ENCODE results near the gene CDH18. TPM values are rescaled to one million over a fixed set of nuclear protein-coding genes. Genes with fewer than 3 reads are reported as not detected.

Gene CDH18
- total and polyA plus RNA-seq, 4 donors, result 0.03 to 2.4 TPM; not detected in 2

DNA sequence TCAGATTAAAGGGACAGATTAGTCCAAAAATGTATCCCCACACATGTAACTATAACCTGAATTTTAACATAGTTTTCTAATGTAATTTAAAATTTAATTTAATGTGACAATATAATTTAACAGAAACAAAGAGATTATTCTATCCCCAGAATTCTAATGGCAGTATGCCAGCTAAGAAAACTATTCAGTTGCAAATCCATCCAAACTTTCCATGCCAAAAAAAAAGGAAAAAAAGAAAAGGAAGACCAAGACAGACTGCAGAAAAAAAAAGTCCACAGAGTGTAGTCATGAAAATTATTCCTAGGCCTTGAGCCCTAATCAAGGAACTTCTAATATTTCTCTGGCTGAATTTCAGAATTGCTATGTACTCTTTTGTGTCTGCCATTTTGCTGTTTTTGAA is 217.6 kb downstream of the CDH18 start:
- H3K9me3 ChIP-seq (ENCODE audit: control insufficient read depth in 4 of 4, insufficient read depth in 3 of 4, low read length in 3 of 4), result no peaks in the 10 kb centered on the region
- H3K36me3 ChIP-seq (ENCODE audit: control insufficient read depth in 4 of 4, insufficient read depth in 4 of 4, low read length in 4 of 4), result no peaks in the 10 kb centered on the region
- TF ChIP-seq CTCF (IDR thresholded peaks at IDR 0.05; ENCODE audit: control extremely low read depth, extremely low read depth), result no peak
- peak in 2 of 3 donors; percentile 7 to 12 for DNase-seq
- no peak overlapping the region for H3K27ac ChIP-seq (ENCODE audit: low read depth in 1 of 2, low read length in 1 of 2)
- no peaks in the 10 kb centered on the region for H3K27me3 ChIP-seq (ENCODE audit: control insufficient read depth in 3 of 3, insufficient read depth in 3 of 3, low read length in 2 of 3)
- H3K4me1 ChIP-seq (ENCODE audit: control insufficient read depth in 5 of 5, insufficient read depth in 5 of 5, low read length in 5 of 5), result no peaks in the 10 kb centered on the region
- H3K9ac ChIP-seq (ENCODE audit: insufficient read depth in 1 of 2, low read length in 2 of 2), result no peak overlapping the region
- ATAC-seq (ENCODE audit: insufficient read depth, low FRiP score), result no peak
- H3K4me3 ChIP-seq, result no peak overlapping the region

DNA sequence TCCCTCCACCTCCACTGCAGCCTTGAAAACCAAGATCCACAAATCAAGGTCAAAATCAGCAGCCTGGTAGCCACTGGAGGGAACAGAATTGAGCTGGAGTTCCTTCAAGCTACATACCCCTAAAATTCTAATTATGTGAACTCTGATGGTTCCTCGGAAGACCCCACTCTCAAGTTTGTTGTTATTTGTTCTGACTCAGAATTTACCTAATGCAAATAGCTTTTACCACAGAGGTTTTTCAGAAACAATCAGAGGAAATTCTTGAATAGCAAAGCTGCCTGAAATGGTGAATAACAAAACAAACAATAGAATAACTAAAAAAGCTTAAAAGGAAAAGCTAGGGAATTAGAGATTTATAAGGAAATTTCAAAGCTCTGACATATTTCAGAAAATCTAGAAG is 220.0 kb downstream of the CDH18 start:
- WGBS, 2 donors, result 56 to 60% methylated on average over 1 of the region's 1 CpG
- no peak overlapping the region for H3K4me3 ChIP-seq
- no peaks in the 10 kb centered on the region for H3K27me3 ChIP-seq (ENCODE audit: control insufficient read depth in 3 of 3, insufficient read depth in 3 of 3, low read length in 2 of 3)
- ATAC-seq (ENCODE audit: insufficient read depth, low FRiP score) (no peak), DNase-seq (no peak)
- no peak overlapping the region for H3K9ac ChIP-seq (ENCODE audit: insufficient read depth in 1 of 2, low read length in 2 of 2)
- no peak for TF ChIP-seq CTCF (IDR thresholded peaks at IDR 0.05; ENCODE audit: control extremely low read depth, extremely low read depth)
- H3K36me3 ChIP-seq (ENCODE audit: control insufficient read depth in 4 of 4, insufficient read depth in 4 of 4, low read length in 4 of 4), result no peaks in the 10 kb centered on the region
- H3K27ac ChIP-seq (ENCODE audit: low read depth in 1 of 2, low read length in 1 of 2), result no peak overlapping the region
- H3K9me3 ChIP-seq (ENCODE audit: control insufficient read depth in 4 of 4, insufficient read depth in 3 of 4, low read length in 3 of 4), result no peaks in the 10 kb centered on the region
- H3K4me1 ChIP-seq (ENCODE audit: control insufficient read depth in 5 of 5, insufficient read depth in 5 of 5, low read length in 5 of 5), result no peaks in the 10 kb centered on the region

- no peaks in the 10 kb centered on the region for H3K27me3 ChIP-seq (ENCODE audit: control insufficient read depth in 3 of 3, insufficient read depth in 3 of 3, low read length in 2 of 3)
- ATAC-seq (ENCODE audit: insufficient read depth, low FRiP score) (no peak), DNase-seq (no peak)
- H3K27ac ChIP-seq (ENCODE audit: low read depth in 1 of 2, low read length in 1 of 2), result no peak overlapping the region
- H3K36me3 ChIP-seq (ENCODE audit: control insufficient read depth in 4 of 4, insufficient read depth in 4 of 4, low read length in 4 of 4), result no peaks in the 10 kb centered on the region
- H3K9ac ChIP-seq (ENCODE audit: insufficient read depth in 1 of 2, low read length in 2 of 2), result no peak overlapping the region
- H3K4me1 ChIP-seq (ENCODE audit: control insufficient read depth in 5 of 5, insufficient read depth in 5 of 5, low read length in 5 of 5), result peaks cover 0 to 4% (median 0%) of the 10 kb centered on the region in 5 donors
- WGBS, 2 donors, result 78 to 85% methylated on average over 2 of the region's 2 CpGs
- H3K9me3 ChIP-seq (ENCODE audit: control insufficient read depth in 4 of 4, insufficient read depth in 3 of 4, low read length in 3 of 4), result peaks cover 0 to 16% (median 2%) of the 10 kb centered on the region in 4 donors
- TF ChIP-seq CTCF (IDR thresholded peaks at IDR 0.05; ENCODE audit: control extremely low read depth, extremely low read depth), result no peak
- no peak overlapping the region for H3K4me3 ChIP-seq
Observed at GRCh38 chr5:19753579-19753978, 234.4 kb downstream of the CDH18 start.

DNA sequence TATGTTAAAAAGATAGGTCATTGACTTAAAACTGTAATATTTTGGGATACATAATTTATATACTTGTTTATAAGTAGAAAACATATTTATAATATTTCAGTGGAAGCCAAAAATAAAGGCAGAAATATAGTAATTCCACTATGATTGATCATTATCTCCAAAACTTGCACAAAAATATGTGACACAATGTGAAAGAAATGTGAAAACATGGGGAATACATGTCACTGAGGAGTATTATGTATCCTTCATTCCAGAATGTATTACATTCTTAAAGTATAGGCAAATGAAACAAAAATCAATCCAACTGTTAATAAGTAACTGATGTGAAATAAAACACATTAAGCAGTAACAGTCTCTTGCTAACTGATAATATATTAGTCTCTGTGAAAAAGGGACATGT is 236.7 kb downstream of the CDH18 start:
- peaks cover 0 to 8% (median 0%) of the 10 kb centered on the region in 5 donors for H3K4me1 ChIP-seq (ENCODE audit: control insufficient read depth in 5 of 5, insufficient read depth in 5 of 5, low read length in 5 of 5)
- no peak overlapping the region for H3K4me3 ChIP-seq
- no peak for TF ChIP-seq CTCF (IDR thresholded peaks at IDR 0.05; ENCODE audit: control extremely low read depth, extremely low read depth)
- no peaks in the 10 kb centered on the region for H3K27me3 ChIP-seq (ENCODE audit: control insufficient read depth in 3 of 3, insufficient read depth in 3 of 3, low read length in 2 of 3)
- no peaks in the 10 kb centered on the region for H3K36me3 ChIP-seq (ENCODE audit: control insufficient read depth in 4 of 4, insufficient read depth in 4 of 4, low read length in 4 of 4)
- no peak overlapping the region for H3K9ac ChIP-seq (ENCODE audit: insufficient read depth in 1 of 2, low read length in 2 of 2)
- DNase-seq (no peak), ATAC-seq (ENCODE audit: insufficient read depth, low FRiP score) (no peak)
- peaks cover 0 to 6% (median 2%) of the 10 kb centered on the region in 4 donors for H3K9me3 ChIP-seq (ENCODE audit: control insufficient read depth in 4 of 4, insufficient read depth in 3 of 4, low read length in 3 of 4)
- no peak overlapping the region for H3K27ac ChIP-seq (ENCODE audit: low read depth in 1 of 2, low read length in 1 of 2)

Measured in lung (tissue), 12 donors.